ENCODE measurements around the gene TAGAP. TPM values are rescaled to one million over a fixed set of nuclear protein-coding genes. Genes with fewer than 3 reads are reported as not detected.

The TAGAP gene
- polyA plus RNA-seq, 1 donor (not counting 4 experiments of a cell fraction or from before 2014, with no cell fraction given), result 0.08 TPM

DNA sequence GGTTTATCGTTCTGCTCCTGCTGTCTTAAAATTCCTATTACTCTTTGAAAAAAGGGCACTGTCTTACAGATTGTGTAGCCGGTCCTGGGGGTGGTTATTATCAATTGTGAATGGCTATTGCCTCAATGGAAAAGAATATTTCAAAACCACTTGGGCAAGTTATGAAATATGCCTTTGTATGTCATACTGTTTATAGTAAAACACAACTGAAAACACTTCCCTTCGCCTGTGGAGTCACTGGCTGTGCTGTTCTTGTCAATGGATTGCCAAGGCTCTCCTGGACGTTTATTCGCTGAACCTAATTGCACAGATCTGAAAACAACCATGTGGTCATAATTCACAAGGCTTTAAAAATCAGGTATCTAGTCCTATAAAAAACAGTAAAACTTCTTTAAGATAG, 47.8 kb upstream of the TAGAP start:
- Histone ChIP-seq H3K79me2 (ENCODE audit: control insufficient read depth, insufficient read depth, low read length) (no peaks in the 10 kb centered on the region), H3K9me1 (ENCODE audit: control insufficient read depth, extremely low read depth, insufficient read depth, low read length) (no peaks in the 10 kb centered on the region), H2AFZ (ENCODE audit: control insufficient read depth, low read length) (no peak overlapping the region), H3K27me3 (ENCODE audit: control insufficient read depth, extremely low read depth, insufficient read depth, low read length) (no peaks in the 10 kb centered on the region), H3K9ac (ENCODE audit: control insufficient read depth, extremely low read depth, insufficient read depth, low read length) (no peak overlapping the region), H3K36me3 (ENCODE audit: control insufficient read depth in 2 of 2, extremely low read depth in 1 of 2, insufficient read depth in 2 of 2, low read length in 2 of 2) (no peaks in the 10 kb centered on the region), H4K20me1 (ENCODE audit: control insufficient read depth, extremely low read depth, insufficient read depth, low read length) (no peaks in the 10 kb centered on the region), H3K4me2 (ENCODE audit: control insufficient read depth, extremely low read depth, insufficient read depth, low read depth, low read length) (no peak overlapping the region), H3K27ac (ENCODE audit: control insufficient read depth, insufficient read depth, low read length) (no peak overlapping the region), H3K9me3 (ENCODE audit: control insufficient read depth, low read depth, low read length) (no peaks in the 10 kb centered on the region), H3K4me3 (ENCODE audit: control insufficient read depth in 2 of 3, extremely low read depth in 1 of 3, insufficient read depth in 2 of 3, low read depth in 1 of 3, low read length in 3 of 3) (no peak overlapping the region), H3K4me1 (ENCODE audit: control insufficient read depth, extremely low read depth, insufficient read depth, low read length) (no peaks in the 10 kb centered on the region)
- FAIRE-seq (no peak), DNase-seq (ENCODE audit: low read depth, low spot score) (no peak)
- TF ChIP-seq, protein P1, sequence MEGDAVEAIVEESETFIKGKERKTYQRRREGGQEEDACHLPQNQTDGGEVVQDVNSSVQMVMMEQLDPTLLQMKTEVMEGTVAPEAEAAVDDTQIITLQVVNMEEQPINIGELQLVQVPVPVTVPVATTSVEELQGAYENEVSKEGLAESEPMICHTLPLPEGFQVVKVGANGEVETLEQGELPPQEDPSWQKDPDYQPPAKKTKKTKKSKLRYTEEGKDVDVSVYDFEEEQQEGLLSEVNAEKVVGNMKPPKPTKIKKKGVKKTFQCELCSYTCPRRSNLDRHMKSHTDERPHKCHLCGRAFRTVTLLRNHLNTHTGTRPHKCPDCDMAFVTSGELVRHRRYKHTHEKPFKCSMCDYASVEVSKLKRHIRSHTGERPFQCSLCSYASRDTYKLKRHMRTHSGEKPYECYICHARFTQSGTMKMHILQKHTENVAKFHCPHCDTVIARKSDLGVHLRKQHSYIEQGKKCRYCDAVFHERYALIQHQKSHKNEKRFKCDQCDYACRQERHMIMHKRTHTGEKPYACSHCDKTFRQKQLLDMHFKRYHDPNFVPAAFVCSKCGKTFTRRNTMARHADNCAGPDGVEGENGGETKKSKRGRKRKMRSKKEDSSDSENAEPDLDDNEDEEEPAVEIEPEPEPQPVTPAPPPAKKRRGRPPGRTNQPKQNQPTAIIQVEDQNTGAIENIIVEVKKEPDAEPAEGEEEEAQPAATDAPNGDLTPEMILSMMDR (optimal IDR thresholded peaks at IDR 0.05 in 1 of 3, IDR thresholded peaks at IDR 0.05 in 1 of 3, conservative IDR thresholded peaks at IDR 0.05 in 1 of 3; ENCODE audit: extremely low read depth in 1 of 3, insufficient read depth in 2 of 3, low read length in 3 of 3), result no peak
- no peak for TF ChIP-seq EZH2 (IDR thresholded peaks at IDR 0.05; ENCODE audit: low read length)
- dilution Hi-C loops (cut with MboI; ENCODE audit: extremely low pct_ligation_motif_present, low sequenced_read_pairs), result no loop called here

DNA sequence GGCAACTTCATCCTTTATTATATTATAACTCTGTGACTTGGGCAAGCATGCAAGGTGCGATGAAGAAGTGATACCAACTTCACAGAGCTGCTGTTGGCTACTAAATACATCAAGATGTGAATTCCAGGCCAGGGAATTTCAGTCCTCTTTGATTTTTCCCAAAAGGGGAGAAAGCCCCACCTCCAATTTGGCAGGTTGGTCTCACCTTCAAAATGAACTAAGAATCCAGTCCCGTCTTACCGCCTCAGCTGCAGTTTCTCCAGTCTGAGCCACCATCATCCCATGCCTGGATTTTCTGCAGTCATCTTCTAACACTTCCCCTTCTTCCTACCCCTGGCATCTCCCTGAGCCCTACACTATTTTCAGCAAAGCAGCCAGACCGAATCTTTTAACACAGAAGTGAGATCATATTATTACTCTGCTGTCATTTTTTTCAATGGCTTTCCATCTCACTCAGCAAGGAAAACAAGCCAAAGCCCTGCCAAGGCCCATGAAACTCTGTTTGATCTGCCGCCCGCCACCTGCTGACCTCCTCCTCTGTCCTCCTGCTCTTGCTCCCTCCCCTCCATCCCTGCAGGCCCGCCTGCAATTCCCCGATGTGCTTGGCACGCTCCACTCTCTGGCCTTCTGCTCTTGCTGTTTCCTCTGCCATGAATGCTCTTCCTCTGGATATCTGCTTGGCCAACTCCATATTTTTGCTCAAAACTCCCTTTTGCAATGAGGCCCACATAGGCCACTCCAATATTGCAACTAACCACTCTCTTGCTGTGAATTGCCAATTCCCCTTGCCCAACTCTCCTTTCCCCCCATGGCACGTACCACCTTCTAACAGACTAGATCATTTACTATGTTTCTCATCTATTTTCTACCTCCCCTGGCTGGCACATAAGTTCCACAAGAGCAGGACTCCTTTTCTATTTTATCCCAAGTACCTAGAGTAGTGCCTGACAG, 46.0 kb upstream of the TAGAP start:
- Histone ChIP-seq H3K36me3 (ENCODE audit: control insufficient read depth in 2 of 2, extremely low read depth in 1 of 2, insufficient read depth in 2 of 2, low read length in 2 of 2) (no peaks in the 10 kb centered on the region), H3K9me3 (ENCODE audit: control insufficient read depth, low read depth, low read length) (no peaks in the 10 kb centered on the region), H3K4me1 (ENCODE audit: control insufficient read depth, extremely low read depth, insufficient read depth, low read length) (peaks cover under 1% of the 10 kb centered on the region), H4K20me1 (ENCODE audit: control insufficient read depth, extremely low read depth, insufficient read depth, low read length) (no peaks in the 10 kb centered on the region), H3K9me1 (ENCODE audit: control insufficient read depth, extremely low read depth, insufficient read depth, low read length) (no peaks in the 10 kb centered on the region), H2AFZ (ENCODE audit: control insufficient read depth, low read length) (no peak overlapping the region), H3K4me2 (ENCODE audit: control insufficient read depth, extremely low read depth, insufficient read depth, low read depth, low read length) (no peak overlapping the region), H3K27me3 (ENCODE audit: control insufficient read depth, extremely low read depth, insufficient read depth, low read length) (no peaks in the 10 kb centered on the region), H3K9ac (ENCODE audit: control insufficient read depth, extremely low read depth, insufficient read depth, low read length) (no peak overlapping the region), H3K4me3 (ENCODE audit: control insufficient read depth in 2 of 3, extremely low read depth in 1 of 3, insufficient read depth in 2 of 3, low read depth in 1 of 3, low read length in 3 of 3) (no peak overlapping the region), H3K27ac (ENCODE audit: control insufficient read depth, insufficient read depth, low read length) (no peak overlapping the region), H3K79me2 (ENCODE audit: control insufficient read depth, insufficient read depth, low read length) (no peaks in the 10 kb centered on the region)
- DNase-seq (ENCODE audit: low read depth, low spot score) (no peak), FAIRE-seq (no peak)
- no peak for TF ChIP-seq EZH2 (IDR thresholded peaks at IDR 0.05; ENCODE audit: low read length)
- TF ChIP-seq, protein P1 (optimal IDR thresholded peaks at IDR 0.05 in 1 of 3, IDR thresholded peaks at IDR 0.05 in 1 of 3, conservative IDR thresholded peaks at IDR 0.05 in 1 of 3; ENCODE audit: extremely low read depth in 1 of 3, insufficient read depth in 2 of 3, low read length in 3 of 3), result no peak
- dilution Hi-C loops (cut with MboI; ENCODE audit: extremely low pct_ligation_motif_present, low sequenced_read_pairs), result no loop called here

Measured in keratinocyte (primary cell).